Prostate gland (tissue), 2 donors: Measurements from ENCODE around the gene MPHOSPH9.

Source experiments
- CTCF ChIP-seq, 4 experiments: fragments of 200-600 bp in 2 of 4; fragments of 450-650 bp in 2 of 4; sonication (generic) in 2 of 4; IDR thresholded peaks; 1 replicate in 3 of 4; 2 replicates in 1 of 4; pipeline ENCODE4 v1.5.1; 2016 to 2019; ENCODE audit warnings: antibody characterized with exemption in 4 of 4, mild to moderate bottlenecking in 2 of 4, moderate library complexity in 2 of 4
- POLR2A ChIP-seq: fragments of 450-650 bp; IDR thresholded peaks from one replicate; pipeline ENCODE4 v1.6.1; 2016; ENCODE audit warnings: antibody characterized with exemption, mild to moderate bottlenecking

- no peak for TF ChIP-seq CTCF (IDR thresholded peaks at IDR 0.05)
- no peak for TF ChIP-seq POLR2A
Observed at GRCh38 chr12:123135688-123136087, 97.3 kb downstream of the MPHOSPH9 start.
